Panc1 (cell line): ENCODE data around the gene WFDC2. TPM values are rescaled to one million over a fixed set of nuclear protein-coding genes. Genes with fewer than 3 reads are reported as not detected.
A peak's percentile ranks its signal among the peaks of the same experiment; 100 is the strongest.

ENCODE experiments used
- ATAC-seq: fragments of 200-7000 bp; cut with Tn5 transposase; 2 replicates; pipeline ENCODE4 v1.9.1; 2020; ENCODE audit warnings: mild to moderate bottlenecking, moderate library complexity
- Bru-seq: library from RNA; stranded (reverse); fragments of 400-500 nt; gene quantifications from one replicate; lab custom pipeline; 2021; lab: Mats Ljungman, UMichigan
- BruChase-seq, 2 experiments: library from RNA; stranded (reverse); fragments of 400-500 nt; gene quantifications; one replicate each; lab custom pipeline; 2021; lab: Mats Ljungman, UMichigan
- BruUV-seq: library from RNA; stranded (reverse); fragments of 400-500 nt; replicated peaks from 2 replicates; lab custom pipeline; 2021; lab: Mats Ljungman, UMichigan
- CTCF ChIA-PET: fragments of 300-600 bp; sonication (Branson Sonifier 250); formaldehyde crosslinking; loops from one replicate; lab custom pipeline; 2022; ENCODE audit warnings: antibody characterized with exemption; lab: Charles Lee
- POLR2A ChIA-PET: fragments of 300-600 bp; sonication (Branson Sonifier 250); formaldehyde crosslinking; loops from one replicate; lab custom pipeline; 2022; ENCODE audit warnings: antibody characterized with exemption; lab: Charles Lee
- DNase-seq: peaks from one replicate; pipeline ENCODE4 v3.0.0-alpha.2; 2010; ENCODE audit warnings: low read depth, low spot score
- H3K27ac ChIP-seq: 2 replicates; pipeline ENCODE4 v1.5.1; 2011; ENCODE audit warnings: mild to moderate bottlenecking, low read length, inconsistent platforms
- H3K27me3 ChIP-seq: fragments of 200-500 bp; sonication (Bioruptor generic); 2 replicates; pipeline ENCODE4 v1.6.0; 2014; ENCODE audit warnings: low read length, inconsistent platforms; ENCODE audit not compliant: control insufficient read depth, insufficient read depth
- H3K36me3 ChIP-seq: fragments of 200-500 bp; sonication (Bioruptor generic); 2 replicates; pipeline ENCODE4 v1.5.1; 2014; ENCODE audit warnings: inconsistent platforms, mild to moderate bottlenecking, low read length, moderate library complexity; ENCODE audit not compliant: control insufficient read depth, insufficient read depth
- H3K4me1 ChIP-seq: 2 replicates; pipeline ENCODE4 v1.5.1; 2011; ENCODE audit warnings: inconsistent platforms, mild to moderate bottlenecking, low read length, moderate library complexity; ENCODE audit not compliant: control insufficient read depth, insufficient read depth
- H3K4me3 ChIP-seq, 2 experiments: 2 replicates each; pipeline ENCODE4 v1.5.1; 2011 to 2012; ENCODE audit warnings: low read depth in 2 of 2, low read length in 2 of 2, mild to moderate bottlenecking in 2 of 2, inconsistent platforms in 1 of 2, moderate library complexity in 1 of 2
- H3K9me3 ChIP-seq: fragments of 200-500 bp; sonication (Bioruptor generic); 2 replicates; pipeline ENCODE4 v1.5.1; 2014; ENCODE audit warnings: low read depth, mild to moderate bottlenecking, inconsistent platforms, low read length, moderate library complexity; ENCODE audit not compliant: control insufficient read depth, insufficient read depth
- CTCF ChIP-seq: fragments of 450-650 bp; IDR thresholded peaks from 2 replicates; pipeline ENCODE4 v1.5.1; 2017; ENCODE audit warnings: mild to moderate bottlenecking
- POLR2AphosphoS5 ChIP-seq: IDR thresholded peaks from 2 replicates; pipeline ENCODE4 v1.6.1; 2012; ENCODE audit warnings: mild to moderate bottlenecking, low read depth, low read length, moderate library complexity
- REST ChIP-seq, 2 experiments: IDR thresholded peaks; 2 replicates each; pipeline ENCODE4 v1.6.1; 2011 to 2012; ENCODE audit warnings: low read depth in 2 of 2, control low read depth in 1 of 2, low read length in 1 of 2, mild to moderate bottlenecking in 1 of 2, moderate library complexity in 1 of 2; ENCODE audit not compliant: insufficient read depth in 1 of 2
- SIN3A ChIP-seq: IDR thresholded peaks from 2 replicates; pipeline ENCODE4 v1.6.1; 2012; ENCODE audit warnings: low read depth, mild to moderate bottlenecking, low read length, moderate library complexity, borderline replicate concordance; ENCODE audit not compliant: insufficient read depth
- TCF7L2 ChIP-seq: IDR thresholded peaks from 2 replicates; pipeline ENCODE4 v1.6.1; 2011; ENCODE audit warnings: mild to moderate bottlenecking, low read depth, low read length, inconsistent platforms
- in situ Hi-C: cut with HindIII; loops from 2 replicates; pipeline ENCODE4 v1.10.0; 2016; ENCODE audit warnings: low sequenced_read_pairs, low pct_unique_long_range_greater_than_20kb
- intact Hi-C: fragments of 100-400 bp; cut with micrococcal nuclease; formaldehyde crosslinking; loops from one replicate; pipeline ENCODE4 v1.10.0; 2022; ENCODE audit not compliant: unreplicated experiment
- long read RNA-seq: library from polyadenylated mRNA; unstranded; transcript quantifications from one replicate; pipeline ENCODE4 v2.0.0, GENCODE V29; 2021; ENCODE audit not compliant: unreplicated experiment
- polyA plus RNA-seq: library from polyadenylated mRNA; unstranded; fragments of >200 nt; gene quantifications from one replicate; pipeline ENCODE4 v1.2.1, GENCODE V29; 2012; ENCODE audit warnings: missing spikeins; ENCODE audit not compliant: insufficient read length
- total RNA-seq: library from RNA; stranded (reverse); gene quantifications from one replicate; pipeline ENCODE4 v1.2.1, GENCODE V29; 2021; ENCODE audit not compliant: unreplicated experiment

WFDC2 gene
- total RNA-seq (1.6 TPM), Bru-seq, nascent RNA (percentile 17 among the genes with signal in this experiment), BruChase-seq, experiment 1, labeled RNA remaining after a 2-hour chase (percentile 23 among the genes with signal in this experiment), BruChase-seq, experiment 2, labeled RNA remaining after a 6-hour chase (percentile 14 among the genes with signal in this experiment)
- 1.3 TPM for polyA plus RNA-seq
- long read RNA-seq, partial matches to known transcripts: 1 of 1 reads
- long read RNA-seq, other reads (novel, unspliced or antisense): 0 of 1 reads

- CTCF ChIA-PET: interaction anchor here (0.5 to 1.4 kb wide), 3 partner anchors 9 to 147 kb away, joined by 3 to 4 read pairs (median 3); no protein-coding TSS in a partner anchor
- intact Hi-C loops: no loop called here
- ATAC-seq (peak; percentile 64), DNase-seq (no peak)
- no peak within 1 kb of the TSS for H3K27ac ChIP-seq
- TF ChIP-seq TCF7L2 (peak; percentile 36; the same call in 1 of the 2 replicates), SIN3A (no peak), CTCF (peak; percentile 38; the same call in 1 of the 2 replicates)
- POLR2A ChIA-PET: no interaction called here
- peak within 1 kb of the TSS; percentile 42 to 64 for H3K4me3 ChIP-seq
- in situ Hi-C loops: no loop called here
- no peaks in the 10 kb centered on the region for H3K9me3 ChIP-seq
- no peaks in the 10 kb centered on the region for H3K36me3 ChIP-seq
- peaks cover 14% of the 10 kb centered on the region; the same call in 1 of the 2 replicates for H3K27me3 ChIP-seq
- H3K4me1 ChIP-seq: peaks cover 6% of the 10 kb centered on the region
- BruUV-seq: no TSS peak
Measured at GRCh38 chr20:45469336-45470261, at the start of gene WFDC2. Gene WFDC2, plus strand, starts transcription at chr20:45469753. Its CDS starts 29 bp downstream, at chr20:45469782.

- no TSS peak for BruUV-seq
- no peak for TF ChIP-seq REST (IDR thresholded peaks at IDR 0.05; ENCODE audit: insufficient read depth in 1 of 2, low read depth in 2 of 2, low read length in 1 of 2)
- no peak for TF ChIP-seq CTCF
- TF ChIP-seq SIN3A: no peak
- TF ChIP-seq TCF7L2: no peak
- TF ChIP-seq POLR2AphosphoS5: no peak
- POLR2A ChIA-PET: no interaction called here
- CTCF ChIA-PET: no interaction called here
- peaks cover 14% of the 10 kb centered on the region for H3K36me3 ChIP-seq
- intact Hi-C loops: no loop called here
- no peaks in the 10 kb centered on the region for H3K27me3 ChIP-seq
- H3K27ac ChIP-seq: no peak overlapping the region
- ATAC-seq (no peak), DNase-seq (no peak)
- no peaks in the 10 kb centered on the region for H3K9me3 ChIP-seq
- peaks cover 35% of the 10 kb centered on the region for H3K4me1 ChIP-seq
- no peak overlapping the region for H3K4me3 ChIP-seq
- in situ Hi-C loops: no loop called here
Measured at GRCh38 chr20:45420125-45420524, 49.4 kb upstream of the WFDC2 start.
